Ovary (tissue), 9 donors: ENCODE data around the gene NINJ1. TPM values are rescaled to one million over a fixed set of nuclear protein-coding genes. Genes with fewer than 3 reads are reported as not detected.

Experiments used
- DNase-seq, 5 donors: peaks; one replicate each; pipeline ENCODE4 v3.0.0-alpha.2; 2019 to 2020
- H3K27ac ChIP-seq, 2 donors: fragments of 200-600 bp; one replicate each; pipeline versions ENCODE4 v1.5.1 to v1.8.0; 2019 to 2022
- H3K27me3 ChIP-seq: fragments of 200-600 bp; one replicate; pipeline ENCODE4 v1.8.0; 2022
- H3K36me3 ChIP-seq: fragments of 200-600 bp; sonication (generic); one replicate; pipeline ENCODE4 v1.5.1; 2019
- H3K4me1 ChIP-seq: one replicate; pipeline ENCODE4 v1.8.1; 2013; ENCODE audit warnings: mild to moderate bottlenecking, moderate library complexity; ENCODE audit not compliant: insufficient read depth
- H3K4me3 ChIP-seq: fragments of 200-600 bp; sonication (generic); one replicate; pipeline ENCODE4 v1.5.1; 2017
- H3K9me3 ChIP-seq, 2 donors: fragments of 200-600 bp in 1 of 2; sonication (generic) in 1 of 2; one replicate each; pipeline versions ENCODE4 v1.5.1 to v1.8.1; 2013 to 2019; ENCODE audit warnings: mild to moderate bottlenecking in 1 of 2, moderate library complexity in 1 of 2
- EP300 ChIP-seq: sonication (generic); formaldehyde crosslinking; IDR thresholded peaks from one replicate; pipeline ENCODE4 v1.6.1; 2017; ENCODE audit warnings: antibody characterized with exemption
- POLR2A ChIP-seq: fragments of 450-650 bp; IDR thresholded peaks from one replicate; pipeline ENCODE4 v1.6.1; 2017; ENCODE audit warnings: antibody characterized with exemption, mild to moderate bottlenecking, moderate library complexity
- WGBS, 3 donors: extraction: QIAGEN DNeasy Blood & Tissue Kit in 1 of 3; methylation state at CpG; one replicate each; pipeline versions ENCODE4 v1.1.5 to v1.1.7; 2013 to 2017; 5-methylcytosine and 5-hydroxymethylcytosine counted together
- intact Hi-C, 4 donors: fragments of 100-400 bp; cut with DNase I; formaldehyde crosslinking; loops; one replicate each; pipeline versions ENCODE4 v1.11.0 to v1.15.1; 2022 to 2023
- polyA plus RNA-seq, 2 donors: library from polyadenylated mRNA; stranded (reverse); fragments of 200-250 nt in 1 of 2; fragments of 350-450 nt in 1 of 2; fragmentation: Illumina TruSeq in 1 of 2; extraction: RNeasy Lipid Tissue Mini Kit (QIAGEN cat#74804) in 1 of 2; gene quantifications; one replicate each; pipeline ENCODE4 v1.2.3, GENCODE V29; 2013 to 2014
- total RNA-seq, 7 donors: library from RNA; depleted of rRNA in 2 of 7; stranded (reverse); fragments of >200 nt in 2 of 7; fragmentation: NEBNext Ultra II Directional in 3 of 7; extraction: Animal tissue kit (Norgen Biotek cat#: 25700) in 3 of 7; gene quantifications; one replicate each; pipeline versions ENCODE4 v1.1.0 to v1.2.4, GENCODE V29; 2016 to 2023
- TF ChIP-seq, protein P1 (sequence below), 3 donors: fragments of 450-650 bp in 2 of 3; fragments of 200-600 bp in 1 of 3; IDR thresholded peaks; one replicate each; pipeline versions ENCODE4 v1.5.1 to v1.8.0; 2016 to 2022; ENCODE audit warnings: antibody characterized with exemption in 3 of 3, mild to moderate bottlenecking in 1 of 3
- donor health status: DM: no; HTN: no; CAD: no; lungs with moderate emphysema.
- donor health status: DM: no; HTN: no; CAD: no.
- donor health status: Bipolar disorder and iron deficiency.
- donor health status: DM: yes; HTN: yes; CAD: no.
- donor health status: DM: no; HTN: no; CAD: no.
- donor health status: DM: yes; HTN: yes; CAD: no.

The NINJ1 gene
- total and polyA plus RNA-seq, 9 donors, result 7.5 to 75.2 (median 40.6) TPM

DNA sequence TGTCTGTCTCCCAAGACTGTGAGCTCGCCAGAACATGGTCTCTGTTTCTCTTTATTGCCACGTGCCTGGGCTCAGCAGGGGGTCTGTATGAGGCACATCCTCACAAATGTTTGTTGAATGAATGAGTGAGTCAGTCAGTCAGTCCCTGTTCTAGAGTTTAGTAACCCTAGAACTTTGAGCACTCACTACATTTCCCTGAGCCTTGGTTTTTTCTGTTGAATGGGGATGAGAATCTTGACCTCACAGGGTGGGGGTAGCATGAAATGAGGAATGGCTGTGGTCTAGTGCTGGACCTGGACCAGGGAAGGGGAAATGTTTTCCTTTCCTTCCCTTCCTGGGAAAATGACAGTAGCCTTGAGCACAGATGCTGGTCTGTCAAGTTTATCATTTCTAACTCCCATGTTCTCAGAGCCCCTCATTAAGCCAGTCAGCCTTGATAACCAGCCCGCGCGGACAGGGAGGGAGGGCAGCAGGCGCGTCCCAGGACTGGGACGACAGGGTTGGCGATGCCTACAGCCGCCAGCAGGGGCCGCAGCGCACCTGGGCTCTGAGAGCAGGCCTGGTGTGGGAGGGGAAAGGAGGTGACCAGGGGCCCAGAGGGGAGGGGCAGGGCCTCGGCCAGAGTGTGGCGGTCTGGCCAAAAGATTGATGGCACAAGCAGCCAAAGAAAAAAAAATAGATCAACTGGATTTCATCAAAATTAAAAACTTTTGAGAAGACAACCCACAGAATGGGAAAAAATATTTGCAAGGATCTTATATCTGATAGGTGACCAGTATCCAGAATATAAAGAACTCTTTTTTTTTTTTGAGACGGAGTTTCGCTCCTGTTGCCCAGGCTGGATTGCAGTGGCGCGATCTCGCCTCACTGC is 25.8 kb upstream of the NINJ1 start:
- H3K27me3 ChIP-seq, result no peaks in the 10 kb centered on the region
- H3K36me3 ChIP-seq, result no peaks in the 10 kb centered on the region
- no peak overlapping the region for H3K4me3 ChIP-seq
- H3K27ac ChIP-seq, result no peak overlapping the region
- DNase-seq, result peak; percentile 72 to 88 (median 85)
- TF ChIP-seq EP300 (no peak), POLR2A (no peak)
- TF ChIP-seq, protein P1, sequence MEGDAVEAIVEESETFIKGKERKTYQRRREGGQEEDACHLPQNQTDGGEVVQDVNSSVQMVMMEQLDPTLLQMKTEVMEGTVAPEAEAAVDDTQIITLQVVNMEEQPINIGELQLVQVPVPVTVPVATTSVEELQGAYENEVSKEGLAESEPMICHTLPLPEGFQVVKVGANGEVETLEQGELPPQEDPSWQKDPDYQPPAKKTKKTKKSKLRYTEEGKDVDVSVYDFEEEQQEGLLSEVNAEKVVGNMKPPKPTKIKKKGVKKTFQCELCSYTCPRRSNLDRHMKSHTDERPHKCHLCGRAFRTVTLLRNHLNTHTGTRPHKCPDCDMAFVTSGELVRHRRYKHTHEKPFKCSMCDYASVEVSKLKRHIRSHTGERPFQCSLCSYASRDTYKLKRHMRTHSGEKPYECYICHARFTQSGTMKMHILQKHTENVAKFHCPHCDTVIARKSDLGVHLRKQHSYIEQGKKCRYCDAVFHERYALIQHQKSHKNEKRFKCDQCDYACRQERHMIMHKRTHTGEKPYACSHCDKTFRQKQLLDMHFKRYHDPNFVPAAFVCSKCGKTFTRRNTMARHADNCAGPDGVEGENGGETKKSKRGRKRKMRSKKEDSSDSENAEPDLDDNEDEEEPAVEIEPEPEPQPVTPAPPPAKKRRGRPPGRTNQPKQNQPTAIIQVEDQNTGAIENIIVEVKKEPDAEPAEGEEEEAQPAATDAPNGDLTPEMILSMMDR (IDR thresholded peaks at IDR 0.05), result peak; percentile 74 to 89 (median 88)
- peaks cover 7% of the 10 kb centered on the region for H3K4me1 ChIP-seq
- 8 to 11% (median 10%) methylated on average over 19 of the region's 19 CpGs for WGBS, 3 donors
- H3K9me3 ChIP-seq, result no peaks in the 10 kb centered on the region
- intact Hi-C loops, result loop anchor here (5.0 to 10.0 kb wide), 4 partner anchors 142 to 805 kb away; no protein-coding TSS in a partner anchor

DNA sequence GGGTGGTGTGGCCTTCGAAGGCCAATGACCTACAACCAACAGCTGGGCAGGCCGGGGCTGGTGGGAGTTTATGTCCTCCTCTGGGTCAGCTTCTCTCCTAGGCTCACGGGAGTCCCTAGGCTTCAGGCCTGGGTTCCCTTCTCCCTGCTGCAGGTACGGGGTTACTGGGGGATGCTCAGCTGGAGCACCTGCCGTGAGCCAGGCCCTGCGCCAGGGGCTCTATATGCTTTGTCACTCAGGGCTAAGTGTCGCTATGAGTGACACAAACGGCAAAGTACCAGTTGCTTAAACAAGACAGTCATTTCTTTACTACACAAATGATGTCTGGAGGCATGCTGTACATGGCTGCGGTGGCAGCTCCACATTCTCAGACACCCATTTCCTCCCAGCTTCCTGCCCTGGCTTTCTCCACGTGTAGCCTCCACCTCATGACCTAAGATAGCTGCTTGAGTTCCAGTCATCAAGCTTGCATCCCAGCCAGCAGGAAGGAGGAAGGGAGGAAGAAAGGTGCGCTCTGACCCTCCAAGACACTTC is 22.5 kb upstream of the NINJ1 start:
- Histone ChIP-seq H3K4me1 (peaks cover 4% of the 10 kb centered on the region), H3K36me3 (no peaks in the 10 kb centered on the region), H3K27ac (no peak overlapping the region), H3K9me3 (no peaks in the 10 kb centered on the region), H3K27me3 (no peaks in the 10 kb centered on the region), H3K4me3 (no peak overlapping the region)
- 87 to 91% (median 90%) methylated on average over 11 of the region's 11 CpGs for WGBS, 3 donors
- TF ChIP-seq EP300 (no peak), POLR2A (no peak)
- TF ChIP-seq, protein P1 (IDR thresholded peaks at IDR 0.05), result no peak
- intact Hi-C loops, result loop anchor here in 2 of 4 donors (5.0 kb wide), 1 partner anchor 146 kb away; no protein-coding TSS in a partner anchor
- no peak for DNase-seq

DNA sequence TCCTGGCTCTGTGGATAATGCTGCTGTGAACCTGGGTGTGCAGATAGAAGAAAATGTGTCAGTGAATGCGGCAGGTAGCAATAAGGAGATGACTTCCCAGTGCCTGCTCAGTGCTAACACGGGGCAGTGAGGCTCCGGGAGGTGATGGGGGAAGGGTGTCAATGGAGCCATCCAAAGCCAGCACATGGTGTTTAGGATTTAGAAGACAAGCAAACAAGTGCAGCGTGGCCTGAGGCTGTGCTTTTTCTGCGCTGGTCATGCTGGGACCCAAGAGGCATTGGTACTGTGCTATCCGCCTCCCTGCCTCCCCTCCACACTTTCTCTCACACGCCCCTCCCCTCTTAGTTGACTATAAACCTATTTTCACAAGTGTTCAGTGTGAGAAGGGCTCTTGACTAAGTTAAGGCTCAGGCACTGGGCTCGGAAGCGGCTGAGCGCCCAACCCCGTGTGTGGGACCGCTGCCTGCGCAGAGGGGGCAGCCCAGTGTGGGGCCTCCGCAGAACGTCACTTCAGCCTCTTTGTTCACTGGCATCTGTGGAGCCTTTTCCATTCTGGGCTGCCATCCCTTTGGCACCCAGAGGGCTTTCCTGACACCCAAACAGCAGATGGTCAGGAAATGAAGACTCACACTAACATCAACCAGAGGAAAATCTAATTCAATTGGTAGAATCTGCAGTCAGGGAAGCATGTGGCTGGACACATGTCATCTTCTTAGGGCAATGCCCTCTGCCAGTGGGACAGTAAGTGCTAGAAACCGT is 21.8 kb upstream of the NINJ1 start:
- 84 to 90% (median 87%) methylated on average over 16 of the region's 16 CpGs for WGBS, 3 donors
- Histone ChIP-seq H3K9me3 (no peaks in the 10 kb centered on the region), H3K36me3 (no peaks in the 10 kb centered on the region), H3K27me3 (no peaks in the 10 kb centered on the region), H3K27ac (no peak overlapping the region), H3K4me1 (peaks cover 4% of the 10 kb centered on the region), H3K4me3 (no peak overlapping the region)
- TF ChIP-seq, protein P1 (IDR thresholded peaks at IDR 0.05), result no peak
- TF ChIP-seq POLR2A (no peak), EP300 (no peak)
- intact Hi-C loops, result loop anchor here in 2 of 4 donors (5.0 kb wide), 1 partner anchor 146 kb away; no protein-coding TSS in a partner anchor
- no peak for DNase-seq

DNA sequence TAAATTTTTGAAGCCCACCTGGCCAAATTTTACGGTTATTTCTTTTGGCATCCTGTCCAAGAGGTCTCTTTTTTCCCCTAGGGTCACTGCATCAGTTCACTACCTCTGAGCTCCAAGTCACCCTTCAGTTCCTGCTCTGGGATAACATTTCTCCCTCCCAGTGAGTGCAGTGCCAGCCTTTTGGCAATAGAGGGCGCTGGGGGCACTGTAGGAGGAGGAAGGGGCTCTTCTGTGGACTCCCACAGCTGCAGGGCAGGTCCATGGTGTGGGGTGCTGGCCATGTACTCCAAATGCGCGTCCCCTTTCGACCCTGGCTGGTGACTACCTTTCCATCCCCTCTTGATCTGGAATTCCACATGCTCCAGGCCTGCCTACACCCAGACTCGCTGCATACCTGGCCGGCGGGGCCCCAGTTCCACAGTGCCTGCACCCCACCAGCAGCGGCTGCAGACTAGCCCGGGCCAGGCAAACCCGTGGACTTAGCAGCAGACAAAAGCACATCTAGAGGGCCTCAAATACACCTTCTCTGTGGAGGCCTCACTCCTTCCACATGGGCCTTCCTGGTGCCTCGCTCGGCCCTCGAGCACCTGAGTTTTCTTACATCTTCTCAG is 20.3 kb upstream of the NINJ1 start:
- WGBS, 3 donors, result 78 to 83% (median 79%) methylated on average over 13 to 14 of the region's 14 CpGs

More for the DNA sequence above, 20.3 kb upstream of the NINJ1 start:
- intact Hi-C loops, result no loop called here
- Histone ChIP-seq H3K27me3 (no peaks in the 10 kb centered on the region), H3K4me3 (no peak overlapping the region), H3K36me3 (no peaks in the 10 kb centered on the region), H3K9me3 (no peaks in the 10 kb centered on the region), H3K4me1 (no peaks in the 10 kb centered on the region), H3K27ac (no peak overlapping the region)
- TF ChIP-seq EP300 (no peak), POLR2A (no peak)
- TF ChIP-seq, protein P1 (IDR thresholded peaks at IDR 0.05), result no peak
- no peak for DNase-seq
